GM21367 (cell line): ENCODE data around the gene KRTAP5-3.
"Not testable (repeated sequence)": the region's sequence is repeated elsewhere in the genome, so short reads cannot be mapped to it uniquely, and the experiment has no call there.

Source experiments
- ATAC-seq: cut with Tn5 transposase; IDR thresholded peaks from one replicate; pipeline ENCODE4 v1.9.1; 2021; ENCODE audit not compliant: unreplicated experiment

KRTAP5-3 gene

DNA sequence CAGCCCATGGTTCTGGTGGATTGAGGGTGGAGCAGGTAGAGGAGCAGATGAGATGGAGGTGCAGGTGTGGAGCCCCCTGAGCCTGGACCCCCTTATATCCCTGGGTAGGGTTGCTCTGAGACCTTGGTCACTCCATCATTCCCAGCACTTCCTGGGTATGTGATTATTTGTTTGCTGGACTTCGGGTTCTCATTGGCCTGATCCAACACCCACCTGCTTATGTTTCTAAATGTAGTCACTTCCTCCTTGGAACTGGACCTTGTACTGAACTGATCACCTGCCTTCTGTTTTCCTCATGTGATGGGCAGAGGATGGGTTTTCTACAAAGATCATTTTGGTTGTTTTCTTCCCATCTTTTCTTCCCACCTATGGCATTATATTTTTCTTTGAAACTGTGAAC is 13.8 kb upstream of the KRTAP5-3 start, which contains the start of gene KRTAP5-4:
TSS of gene KRTAP5-4 (minus strand) at position 53 of the 400 bp plus-strand sequence. CDS start at position 8, 45 bp downstream.
- ATAC-seq: no peak

DNA sequence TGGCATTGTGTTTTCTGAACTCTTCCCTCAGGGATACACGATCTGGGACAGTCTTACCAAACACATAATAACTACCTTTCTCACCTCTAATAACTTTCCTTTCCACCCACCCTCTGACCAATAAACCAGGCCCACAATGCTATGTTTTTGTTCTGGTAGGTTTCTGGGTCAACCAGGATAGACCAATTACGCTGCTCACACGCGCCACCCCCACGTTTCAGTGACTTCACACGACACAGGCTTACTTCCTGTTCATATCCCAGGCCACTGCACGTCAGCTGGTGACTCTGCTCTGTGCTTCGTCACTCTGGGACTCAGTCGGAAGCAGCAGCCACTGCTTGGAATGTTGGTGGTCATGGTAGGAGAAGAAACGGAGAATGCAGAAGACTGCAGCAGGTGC is 11.2 kb upstream of the KRTAP5-3 start:
- ATAC-seq: no peak

DNA sequence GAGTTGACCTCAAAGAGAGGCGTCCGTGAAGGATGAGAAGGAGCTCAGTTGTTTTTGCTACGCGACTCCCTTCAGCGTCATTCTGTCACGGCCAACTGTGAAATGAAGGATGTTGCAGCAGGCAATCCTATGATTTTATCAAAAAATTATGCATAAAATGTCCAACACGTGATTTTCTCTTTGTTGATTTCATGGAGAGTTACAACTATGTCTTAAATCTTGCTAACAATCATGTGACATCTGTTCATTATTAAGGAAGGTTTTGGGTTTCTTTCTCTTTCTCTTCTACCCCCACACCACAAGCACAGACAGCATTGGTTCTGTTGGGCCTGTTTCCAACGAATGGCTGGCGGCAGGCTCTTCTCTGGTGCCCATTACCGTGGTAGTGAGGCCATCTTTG is 10.0 kb upstream of the KRTAP5-3 start:
- ATAC-seq: no peak

DNA sequence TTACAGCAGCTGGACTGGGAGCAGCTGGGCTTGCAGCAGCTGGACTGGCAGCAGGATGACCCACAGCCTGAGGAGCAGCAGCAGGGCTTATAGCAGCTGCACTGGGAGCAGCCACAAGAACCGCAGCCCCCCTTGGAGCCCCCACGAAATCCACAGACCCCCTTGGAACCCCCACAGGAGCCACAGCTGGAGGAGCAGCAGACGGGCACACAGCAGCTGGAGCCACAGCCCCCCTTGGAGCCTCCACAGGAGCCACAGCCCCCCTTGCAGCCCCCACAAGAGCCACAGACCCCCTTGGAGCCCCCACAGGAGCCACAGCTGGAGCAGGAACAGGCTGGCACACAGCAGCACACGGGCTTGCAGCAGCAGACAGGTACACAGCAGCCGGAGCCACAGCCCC is 362 bp downstream of the KRTAP5-3 start:
- not testable (repeated sequence) for ATAC-seq

DNA sequence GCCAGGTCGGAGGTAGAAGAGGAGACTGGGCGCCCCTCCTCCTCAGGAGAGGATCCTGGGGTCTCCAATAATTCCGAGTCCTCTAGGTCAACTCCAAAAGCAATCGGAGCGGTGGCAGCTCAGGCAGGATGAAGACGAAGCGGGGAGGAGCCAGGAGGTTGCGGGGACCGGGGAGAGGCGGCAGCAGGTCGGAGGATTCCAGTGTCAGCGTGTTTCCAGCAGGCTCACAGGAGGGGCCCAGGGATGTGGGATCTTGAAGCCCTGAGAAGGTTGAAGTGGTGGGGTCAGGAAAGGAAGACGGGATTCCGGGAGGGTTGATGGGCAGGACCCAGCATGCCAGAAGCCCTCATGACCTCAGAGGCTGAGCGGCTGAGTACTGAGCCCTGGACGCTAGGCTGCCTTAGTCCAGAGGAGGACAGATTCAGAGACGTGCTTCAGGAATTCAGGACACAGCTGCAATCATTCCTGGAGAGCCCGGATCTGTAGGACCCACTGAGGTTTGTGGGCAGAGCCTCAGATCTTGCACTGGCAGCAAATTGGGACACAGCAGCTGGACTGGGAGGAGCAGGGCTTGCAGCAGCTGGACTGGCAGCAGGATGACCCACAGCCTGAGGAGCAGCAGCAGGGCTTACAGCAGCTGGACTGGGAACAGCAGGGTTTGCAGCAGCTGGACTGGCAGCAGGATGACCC is 962 bp downstream of the KRTAP5-3 start:
- not testable (repeated sequence) for ATAC-seq

DNA sequence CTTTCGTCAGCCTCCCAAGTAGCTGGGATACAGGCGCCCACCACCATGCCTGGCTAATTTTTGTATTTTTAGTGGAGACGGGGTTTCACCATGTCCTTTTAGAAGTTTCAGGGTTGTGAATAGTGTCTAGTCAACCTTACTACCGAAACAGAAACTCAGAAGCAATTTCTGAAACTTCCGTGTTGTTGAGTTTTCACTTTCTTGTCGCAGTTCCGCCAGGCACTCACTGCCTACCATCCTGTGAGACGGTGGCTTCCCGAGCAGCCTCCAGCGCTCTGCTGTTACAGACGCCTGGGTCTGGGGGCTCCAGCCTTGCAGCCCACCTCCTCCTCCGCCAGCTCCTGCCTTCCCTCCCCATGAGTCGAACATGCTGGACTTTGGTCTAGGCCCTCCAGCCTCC is 2.3 kb downstream of the KRTAP5-3 start:
- ATAC-seq: not testable (repeated sequence)

DNA sequence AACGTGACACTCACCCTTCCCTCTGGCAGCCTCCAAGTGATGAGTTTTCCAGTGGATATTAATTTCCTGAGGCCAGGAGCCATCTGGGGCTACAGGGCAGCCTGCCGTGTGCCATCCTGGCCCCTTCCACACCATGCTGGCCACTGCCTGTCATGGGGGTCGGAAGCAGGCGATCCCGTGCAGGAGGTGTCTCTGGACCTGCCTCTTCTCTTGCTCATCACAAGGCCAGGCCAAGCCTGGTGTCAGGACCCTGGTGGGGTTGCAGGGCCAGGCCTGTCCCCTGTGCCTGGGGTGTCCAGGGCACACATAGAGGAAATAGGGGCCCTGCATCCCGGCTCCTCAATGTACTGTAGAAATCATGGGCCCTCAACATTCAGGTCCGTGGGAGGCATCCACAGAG is 3.6 kb downstream of the KRTAP5-3 start:
- no peak for ATAC-seq

DNA sequence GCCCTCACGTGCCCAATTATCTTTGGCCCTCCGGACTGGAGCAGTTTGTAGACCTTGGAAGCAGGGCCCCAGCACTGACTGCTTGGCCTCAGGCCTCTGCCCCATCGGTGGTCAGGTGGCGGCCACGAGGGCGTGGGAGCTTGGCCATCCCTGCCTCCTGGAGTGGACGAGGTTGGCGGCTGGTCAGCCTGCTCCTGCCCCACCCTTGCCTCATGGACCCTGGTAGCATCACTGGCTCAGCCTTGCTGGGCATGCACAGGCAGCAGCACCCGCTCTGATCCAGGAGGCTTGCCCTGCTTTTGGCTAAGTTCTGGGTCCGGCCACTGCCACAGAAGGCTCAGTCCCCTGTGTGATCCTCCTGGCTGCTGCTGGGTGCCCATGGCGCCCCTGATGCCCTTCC is 4.1 kb downstream of the KRTAP5-3 start:
- no peak for ATAC-seq

DNA sequence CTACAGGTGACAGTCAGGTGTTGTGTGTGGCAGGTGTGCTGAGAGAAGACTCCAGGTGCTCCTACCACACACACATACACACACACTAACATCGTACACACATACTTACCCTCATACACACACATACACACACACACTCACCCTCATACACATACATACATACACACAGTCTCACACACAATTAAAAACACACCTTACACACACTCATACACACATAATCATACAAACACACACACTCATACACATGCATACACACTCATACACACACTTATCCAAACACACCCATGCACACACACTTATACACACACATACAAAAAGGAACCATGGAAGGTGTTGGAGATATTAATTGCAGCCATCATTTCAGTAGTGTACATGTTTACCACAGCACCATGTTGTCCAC is 4.6 kb downstream of the KRTAP5-3 start:
- no peak for ATAC-seq

DNA sequence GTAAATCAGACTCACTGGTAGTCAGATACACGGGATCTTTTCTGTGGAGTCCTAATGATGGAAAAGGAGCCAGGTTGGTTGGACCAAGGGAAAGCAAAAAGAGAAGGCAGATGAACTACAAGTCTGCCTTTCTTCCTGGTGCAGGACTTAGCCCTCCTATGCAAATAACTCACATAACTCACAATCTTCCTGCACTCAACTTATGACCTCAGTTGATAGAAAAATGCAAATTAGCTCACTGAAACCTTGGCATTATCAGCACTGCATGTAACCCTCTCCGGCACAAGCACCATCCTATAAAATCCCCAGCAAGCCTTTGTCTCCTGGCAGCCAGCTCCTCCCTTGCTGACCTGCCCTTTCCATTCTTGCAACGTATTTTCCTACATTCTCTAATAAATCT is 6.6 kb downstream of the KRTAP5-3 start:
- ATAC-seq: not testable (repeated sequence)

DNA sequence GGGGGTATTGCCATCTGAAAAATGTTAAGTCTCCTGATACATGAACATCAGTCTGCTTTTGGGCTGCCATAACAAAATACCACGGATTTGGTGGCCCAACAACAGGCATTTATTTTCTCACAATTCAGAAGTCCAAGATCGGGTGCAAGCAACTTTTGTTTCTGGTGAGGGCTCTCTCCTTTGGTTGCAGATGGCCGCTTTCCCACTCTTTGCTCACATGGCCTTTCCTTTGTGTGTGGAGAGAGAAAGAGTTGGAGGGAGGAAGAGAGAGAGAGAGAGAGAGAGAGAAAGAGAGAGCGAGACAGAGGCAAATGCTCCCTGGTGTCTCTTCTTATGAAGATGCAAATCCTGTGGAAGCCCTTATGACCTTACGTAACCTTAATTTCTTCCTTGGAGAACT is 7.6 kb downstream of the KRTAP5-3 start:
- no peak for ATAC-seq

DNA sequence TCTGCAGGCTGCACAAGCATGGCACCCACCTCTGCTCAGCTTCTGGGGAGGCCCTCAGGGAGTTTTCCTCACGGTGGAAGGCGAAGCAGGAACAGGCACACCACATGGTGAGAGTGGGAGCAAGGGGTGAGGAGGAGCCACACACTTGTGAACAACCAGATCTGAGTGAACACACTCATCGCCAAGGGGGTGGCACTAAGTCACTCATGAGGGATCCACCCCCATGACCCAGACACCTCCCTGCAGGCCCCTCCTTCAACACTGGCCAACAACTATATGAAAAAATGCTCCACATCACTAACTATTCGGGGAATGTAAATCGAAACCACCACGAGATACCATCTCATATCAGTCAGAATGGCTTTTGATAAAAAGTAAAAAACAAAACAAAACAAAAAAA is 9.4 kb downstream of the KRTAP5-3 start:
- ATAC-seq: no peak

DNA sequence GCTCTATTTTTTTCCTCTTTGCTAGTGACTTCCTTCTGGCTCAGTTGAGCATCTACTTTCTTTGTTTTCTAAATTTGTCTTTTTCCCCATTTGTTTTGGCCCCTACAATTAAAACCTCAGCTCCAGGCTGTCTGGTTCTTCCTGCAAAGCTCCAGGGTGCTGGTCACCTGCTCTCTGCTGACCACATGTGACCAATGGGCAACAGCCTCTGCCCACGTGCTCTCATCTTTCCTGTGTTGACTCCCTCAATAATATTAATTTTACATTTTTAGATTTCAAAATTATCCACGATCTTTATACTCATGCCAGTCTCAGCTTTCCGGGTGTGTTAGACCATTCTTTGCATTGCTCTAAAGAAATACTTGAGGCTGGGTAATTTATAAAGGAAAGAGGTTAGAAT is 9.9 kb downstream of the KRTAP5-3 start:
- not testable (repeated sequence) for ATAC-seq

DNA sequence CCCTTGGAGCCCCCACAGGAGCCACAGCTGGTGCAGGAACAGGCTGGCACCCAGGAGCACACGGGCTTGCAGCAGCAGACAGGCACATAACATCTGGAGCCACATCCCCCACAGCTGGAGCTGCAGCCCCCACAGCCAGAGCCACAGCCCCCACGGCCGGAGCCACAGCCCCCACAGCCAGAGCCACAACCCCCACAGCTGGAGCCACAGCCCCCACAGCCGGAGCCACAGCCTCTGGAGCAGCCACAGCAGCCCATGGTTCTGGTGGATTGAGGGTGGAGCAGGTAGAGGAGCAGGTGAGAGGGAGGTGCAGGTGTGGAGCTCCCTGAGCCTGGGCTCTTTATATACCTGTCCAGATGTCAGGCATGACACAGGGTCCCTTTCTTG is 10.3 kb downstream of the KRTAP5-3 start, which contains the start of gene KRTAP5-2:
TSS of gene KRTAP5-2 (minus strand) at position 301 of the 387 bp plus-strand sequence. CDS start at position 257, 44 bp downstream.
- no peak for ATAC-seq

DNA sequence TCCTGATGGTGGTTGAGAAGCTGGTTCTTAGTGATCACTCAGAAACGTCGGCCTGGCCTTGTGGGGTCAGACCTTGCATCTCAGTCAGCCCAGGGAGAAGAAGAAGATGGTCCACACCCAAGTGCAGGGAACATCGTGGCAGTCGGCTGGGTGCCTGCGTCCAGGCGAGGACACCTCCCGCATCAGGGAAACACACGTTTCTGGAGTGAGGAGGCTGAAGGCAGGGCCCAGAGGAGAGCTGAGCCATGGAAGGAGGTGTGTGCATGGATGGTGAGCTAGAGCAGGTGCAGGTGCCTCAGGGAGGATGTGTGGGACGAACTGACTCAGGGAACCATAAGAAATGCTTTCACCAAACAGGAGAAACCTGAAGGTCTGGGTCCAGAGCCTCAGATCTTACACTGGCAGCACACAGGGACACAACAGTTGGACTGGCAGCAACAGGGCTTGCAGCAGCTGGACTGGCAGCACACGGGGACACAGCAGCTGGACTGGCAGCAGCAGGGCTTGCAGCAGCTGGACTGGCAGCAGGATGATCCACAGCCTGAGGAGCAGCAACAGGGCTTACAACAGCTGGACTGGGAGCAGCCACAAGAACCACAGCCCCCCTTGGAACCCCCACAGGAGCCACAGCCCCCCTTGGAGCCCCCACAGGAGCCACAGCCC is 10.8 kb downstream of the KRTAP5-3 start:
- ATAC-seq: no peak

DNA sequence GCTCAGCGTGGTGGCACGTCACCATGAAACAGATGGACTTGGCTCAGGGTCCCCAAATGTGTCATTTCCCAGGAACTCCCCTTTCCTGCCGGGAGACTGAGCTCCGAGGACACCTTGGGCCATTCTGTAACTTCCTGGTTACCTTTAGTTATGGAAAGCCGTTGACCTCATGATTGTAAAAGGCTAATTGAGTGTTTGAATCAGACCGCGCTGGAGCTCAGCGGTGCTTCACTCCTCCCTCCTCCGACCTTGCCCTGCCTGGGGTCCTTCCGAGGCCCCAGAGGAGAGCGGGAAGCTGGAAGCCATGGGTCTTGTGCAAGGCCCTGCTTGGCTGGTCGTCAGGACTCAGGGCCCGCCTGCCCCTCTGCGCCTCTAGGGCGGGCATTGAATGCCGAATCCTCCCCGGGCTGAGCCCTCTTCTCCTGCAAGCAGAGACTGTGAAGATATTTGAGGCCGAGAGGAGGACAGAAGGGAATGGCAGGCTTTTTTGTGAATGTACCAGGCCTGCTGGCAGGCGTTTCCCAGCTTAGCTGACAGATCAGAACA is 11.6 kb downstream of the KRTAP5-3 start:
- ATAC-seq: not testable (repeated sequence)

DNA sequence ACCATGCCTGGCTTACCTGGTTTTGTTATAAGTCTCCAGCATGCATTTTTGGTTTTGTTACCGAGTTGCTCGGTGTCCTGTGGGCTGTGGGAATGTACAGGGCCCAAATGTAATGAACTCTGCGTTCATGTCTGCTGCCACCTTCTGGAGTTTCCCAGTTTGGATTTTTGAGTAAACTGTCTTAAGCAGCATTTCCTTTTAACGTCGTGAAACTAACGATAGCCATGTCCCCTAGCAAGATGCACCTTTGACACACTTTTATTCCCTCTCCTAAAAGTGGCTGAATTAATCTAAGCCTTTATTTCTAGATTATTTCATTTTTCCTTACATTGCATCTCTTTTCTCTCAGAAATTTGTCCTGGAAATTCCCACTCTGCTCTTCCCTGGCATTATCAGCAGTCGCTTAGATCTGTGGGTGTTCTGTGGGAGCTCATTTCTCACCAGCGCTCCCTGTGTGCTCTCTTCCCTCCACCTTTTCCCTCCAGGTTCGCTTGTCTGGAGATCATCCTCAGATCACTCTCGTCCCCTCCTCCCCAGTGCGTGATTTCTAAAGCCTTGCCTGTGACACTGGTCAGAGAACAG is 12.2 kb downstream of the KRTAP5-3 start:
- ATAC-seq: not testable (repeated sequence)

DNA sequence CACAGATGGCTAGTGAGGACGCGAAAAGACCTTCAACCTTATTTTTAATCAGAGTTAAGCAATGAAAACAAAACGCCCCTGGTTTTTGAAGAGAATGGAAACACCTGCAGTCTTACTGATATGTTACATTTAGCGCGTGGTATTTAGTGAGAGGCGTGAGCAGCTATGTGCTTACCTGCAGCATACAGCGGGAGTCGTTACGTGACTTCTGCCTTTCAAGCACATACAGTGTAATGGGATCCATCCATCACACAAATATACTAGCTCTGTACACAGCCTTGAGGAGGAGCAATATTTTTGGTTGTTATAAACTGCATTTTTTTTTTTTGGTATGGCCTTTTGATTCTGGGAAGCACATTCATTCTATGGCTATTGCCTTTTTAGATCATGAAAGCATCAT is 15.6 kb downstream of the KRTAP5-3 start:
- no peak for ATAC-seq

DNA sequence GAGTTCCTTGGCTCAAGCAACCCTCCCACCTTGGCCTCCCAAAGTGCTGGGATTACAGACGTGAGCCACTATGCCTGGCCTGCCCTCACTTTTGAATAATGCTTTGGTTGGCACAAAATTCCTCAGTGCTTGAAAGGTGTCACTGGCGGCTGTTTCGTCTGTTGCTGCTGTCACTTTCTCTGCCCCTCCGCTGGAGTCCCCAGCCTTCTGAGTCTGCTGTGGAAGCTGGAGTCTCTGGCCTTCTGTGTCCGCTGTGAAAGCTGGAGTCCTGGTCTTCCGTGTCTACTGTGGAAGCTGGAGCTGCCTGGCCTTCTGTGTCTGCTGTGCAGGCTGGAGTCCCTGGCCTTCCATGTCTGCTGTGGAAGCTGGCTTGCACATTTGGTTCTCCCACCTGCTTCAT is 18.3 kb downstream of the KRTAP5-3 start:
- ATAC-seq: no peak

DNA sequence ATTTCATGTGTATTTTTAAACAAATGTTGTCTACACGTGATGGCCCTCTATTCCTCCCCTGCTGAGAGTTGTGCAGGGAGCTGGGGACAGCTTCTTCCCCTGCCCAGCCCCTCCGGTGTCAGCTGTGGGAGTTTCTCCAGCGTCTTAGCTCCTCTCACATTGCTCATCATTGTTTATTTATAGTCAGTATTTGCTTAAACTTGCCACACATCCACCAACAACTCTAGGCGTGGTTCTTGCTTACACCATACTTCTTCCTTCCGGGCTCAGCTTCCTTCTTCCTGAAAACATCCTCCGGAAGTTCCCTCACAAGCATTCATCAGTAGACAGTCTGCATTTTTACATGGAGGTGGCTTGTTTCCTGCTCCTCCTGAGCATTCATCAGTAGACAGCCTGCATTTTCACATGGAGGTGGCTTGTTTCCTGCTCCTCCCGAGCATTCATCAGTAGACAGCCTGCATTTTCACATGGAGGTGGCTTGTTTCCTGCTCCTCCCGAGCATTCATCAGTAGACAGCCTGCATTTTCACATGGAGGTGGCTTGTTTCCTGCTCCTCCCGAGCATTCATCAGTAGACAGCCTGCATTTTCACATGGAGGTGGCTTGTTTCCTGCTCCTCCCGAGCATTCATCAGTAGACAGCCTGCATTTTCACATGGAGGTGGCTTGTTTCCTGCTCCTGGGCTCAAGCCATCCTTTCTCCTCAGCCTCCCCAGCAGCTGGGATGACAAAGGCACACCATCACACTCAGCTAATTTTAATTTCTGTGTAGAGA is 18.9 kb downstream of the KRTAP5-3 start:
- ATAC-seq: not testable (repeated sequence)

DNA sequence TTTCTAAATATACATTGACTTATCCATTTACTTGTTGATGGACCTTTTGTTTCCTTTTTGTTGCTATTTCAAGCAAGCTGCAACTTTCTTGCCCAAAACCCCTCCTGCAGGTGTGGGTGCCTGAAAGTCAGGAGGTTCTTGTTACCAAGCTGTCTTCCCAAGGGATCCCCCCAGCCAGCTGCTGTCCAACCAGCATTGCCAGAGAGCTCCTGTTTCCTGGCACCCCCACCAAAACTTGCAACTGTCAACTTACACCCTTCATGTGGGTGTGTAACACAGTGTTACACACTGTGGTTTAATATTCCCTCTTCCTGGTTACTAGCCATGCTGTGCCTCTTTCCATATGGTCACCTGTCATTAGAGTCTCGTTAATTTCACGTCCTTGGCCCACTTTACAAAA is 21.6 kb downstream of the KRTAP5-3 start:
- ATAC-seq: no peak
